Forelimb muscle (tissue), 1 donor: ENCODE results near the gene DAND5. TPM values are rescaled to one million over a fixed set of nuclear protein-coding genes. Genes with fewer than 3 reads are reported as not detected.

Experiments
- DNase-seq: peaks from one replicate; pipeline ENCODE4 v3.0.0-alpha.2; 2013; ENCODE audit warnings: low read depth
- polyA plus RNA-seq: library from polyadenylated mRNA; unstranded; fragments of 120-200 nt; gene quantifications from one replicate; pipeline ENCODE4 v1.2.1, GENCODE V29; 2013; ENCODE audit not compliant: insufficient read length

The DAND5 gene
- polyA plus RNA-seq, 1 donor, result 0.08 TPM

- no peak for DNase-seq
Observed at GRCh38 chr19:13008926-13009787, 39.8 kb downstream of the DAND5 start.

DNA sequence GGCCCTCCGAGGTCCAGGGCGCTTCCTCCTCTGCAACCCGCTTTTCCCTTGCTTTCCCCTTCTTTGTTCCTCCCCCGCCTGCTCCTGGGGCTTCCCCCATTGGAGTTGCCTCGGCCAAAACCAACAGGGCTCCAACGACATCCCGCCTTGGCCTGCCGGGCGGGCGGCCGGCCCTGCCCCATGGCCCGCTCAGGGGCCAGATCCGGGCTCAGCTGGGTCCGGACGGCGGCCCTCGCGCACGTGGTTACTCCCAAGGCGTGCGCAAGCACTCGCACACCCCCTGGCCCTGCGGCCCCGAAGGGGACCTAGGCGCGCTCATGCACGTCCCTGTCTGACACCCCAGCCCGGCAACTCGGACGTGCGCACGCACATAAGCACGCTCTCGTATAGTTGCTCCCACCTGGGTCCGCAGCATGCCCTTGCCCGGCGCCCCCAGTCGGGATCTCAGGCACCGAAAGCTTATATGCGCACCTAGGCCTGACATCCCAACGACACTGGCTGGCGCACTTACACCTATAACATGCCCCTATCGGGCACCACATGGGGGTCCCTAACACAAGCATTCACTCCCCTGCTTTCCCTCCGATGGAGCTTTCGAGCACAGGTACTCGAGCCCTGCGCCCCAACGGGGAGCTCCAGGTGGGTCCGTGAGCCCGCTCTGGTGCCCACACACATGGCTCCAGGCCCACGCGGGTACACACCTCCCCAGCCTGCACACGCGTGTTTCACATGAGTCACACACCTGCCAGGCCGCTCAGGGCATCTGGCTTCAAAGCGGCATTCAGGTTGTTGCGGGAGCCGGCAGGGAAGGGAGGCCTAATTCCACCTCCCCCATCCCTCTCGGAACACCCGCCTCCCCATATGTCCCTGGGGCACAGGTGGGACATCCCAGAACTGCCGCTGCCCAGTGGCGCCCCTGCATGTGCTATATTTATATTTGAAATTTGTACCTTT is 40.9 kb downstream of the DAND5 start:
- no peak for DNase-seq

- no peak for DNase-seq
Observed at GRCh38 chr19:13010992-13011652, 41.7 kb downstream of the DAND5 start.

GRCh38 chr19:13011653-13012389 is 42.4 kb downstream of the DAND5 start:
- no peak for DNase-seq

GRCh38 chr19:13012390-13012689 is 43.0 kb downstream of the DAND5 start:
- no peak for DNase-seq

DNA sequence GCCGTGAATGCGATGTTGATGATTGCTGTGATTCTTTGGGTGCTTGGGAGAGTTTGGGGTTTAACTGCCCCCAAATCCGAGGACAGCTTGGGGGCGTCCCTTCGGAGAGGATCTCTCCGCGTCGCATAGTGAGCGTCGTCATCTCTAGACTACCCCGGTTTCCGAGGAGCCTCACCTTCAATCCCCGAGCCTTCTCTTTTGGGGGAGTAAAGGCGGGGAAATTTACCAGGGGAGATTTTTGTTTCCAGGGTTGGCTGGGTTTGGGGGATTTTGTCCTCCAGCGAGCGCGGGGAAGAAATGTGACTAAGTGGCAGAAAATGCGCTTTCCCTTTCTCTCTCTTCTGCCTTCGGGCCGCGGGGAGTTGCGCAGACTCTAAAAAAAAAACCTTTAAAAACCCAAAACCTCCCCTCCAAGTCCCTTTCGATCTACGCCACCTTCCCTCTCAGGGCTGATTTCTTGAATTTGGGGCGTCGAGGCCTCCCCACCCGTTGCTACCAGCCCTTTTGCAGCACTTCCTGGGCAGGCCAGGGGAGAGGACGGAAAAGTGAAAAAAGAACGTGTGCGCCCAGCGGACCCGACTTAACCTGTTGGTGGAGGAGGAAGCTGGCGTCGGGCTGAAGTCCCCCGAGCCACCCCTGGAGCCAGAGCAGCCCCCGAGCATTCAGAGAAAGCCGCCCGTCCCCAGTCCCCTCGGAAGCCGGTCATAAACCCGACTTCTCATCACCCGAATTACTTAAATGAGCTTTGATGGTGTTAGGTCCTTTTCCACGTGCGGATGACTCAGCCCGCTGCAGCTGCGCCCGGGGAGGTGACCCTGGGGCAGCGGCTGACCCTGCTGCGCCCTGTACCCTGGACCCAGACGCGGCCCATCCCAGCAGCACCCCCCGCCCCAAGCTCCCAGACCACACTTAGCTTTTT is 43.6 kb downstream of the DAND5 start:
- DNase-seq, result no peak

DNA sequence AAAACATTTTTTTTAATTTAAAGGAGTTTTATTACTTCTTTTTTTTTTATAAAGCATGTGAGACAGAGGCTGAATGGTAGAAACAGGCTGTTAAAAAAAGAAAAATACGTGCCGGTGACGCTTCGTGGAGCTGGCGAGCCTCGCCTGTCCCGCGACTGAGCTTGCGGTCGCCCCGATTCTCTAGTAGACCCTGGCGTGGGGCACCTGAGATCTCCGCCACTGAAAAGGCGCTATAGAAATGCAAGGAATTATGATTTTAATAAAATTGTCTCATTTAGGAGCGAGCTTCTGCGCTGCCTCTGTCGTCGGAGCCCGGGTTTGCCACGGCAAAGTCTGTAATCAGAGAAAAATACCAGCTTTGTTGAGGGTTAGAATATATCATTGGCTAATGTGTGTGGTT is 44.3 kb downstream of the DAND5 start:
- no peak for DNase-seq

GRCh38 chr19:13014101-13014920 is 44.9 kb downstream of the DAND5 start:
- no peak for DNase-seq

DNA sequence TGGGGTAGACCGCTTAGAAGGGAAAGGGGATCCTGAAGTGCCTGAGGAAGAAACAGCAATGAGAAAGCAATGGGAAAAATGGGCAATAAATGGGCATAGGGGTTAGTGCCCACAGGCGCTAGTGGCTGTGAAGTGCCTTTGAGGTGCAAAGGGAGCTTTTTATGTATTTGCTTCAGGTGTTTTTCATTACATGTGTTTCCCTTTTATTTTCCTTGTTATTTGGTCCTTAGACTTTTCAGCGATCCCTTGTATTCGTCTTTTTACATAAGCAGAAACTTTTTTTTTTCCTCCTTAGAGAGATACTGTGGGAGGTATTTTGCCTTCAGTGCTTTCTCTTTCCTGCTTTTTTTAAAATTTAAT is 45.5 kb downstream of the DAND5 start:
- no peak for DNase-seq

GRCh38 chr19:13015361-13016223 is 46.2 kb downstream of the DAND5 start:
- DNase-seq, result no peak

DNA sequence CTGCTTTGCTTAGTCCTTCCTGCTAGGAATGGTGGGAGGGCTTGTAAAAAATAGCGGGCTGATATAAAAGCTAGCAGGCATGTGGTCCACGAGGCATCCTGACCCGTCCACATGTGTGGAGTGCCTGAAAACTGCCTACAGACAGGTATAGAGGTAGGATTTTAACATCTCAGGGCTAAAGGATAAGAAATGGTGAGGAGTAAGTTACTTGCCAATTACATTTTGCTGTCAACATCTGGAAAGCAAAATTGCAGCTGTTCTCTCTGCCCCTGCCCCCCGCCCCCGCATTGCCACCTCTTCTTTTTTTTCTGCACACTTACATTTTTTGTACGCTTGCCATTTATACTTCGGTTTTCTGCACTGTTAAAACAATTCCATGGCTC is 46.9 kb downstream of the DAND5 start:
- no peak for DNase-seq

- DNase-seq, result no peak
Observed at GRCh38 chr19:13016628-13017305, 47.4 kb downstream of the DAND5 start.

DNA sequence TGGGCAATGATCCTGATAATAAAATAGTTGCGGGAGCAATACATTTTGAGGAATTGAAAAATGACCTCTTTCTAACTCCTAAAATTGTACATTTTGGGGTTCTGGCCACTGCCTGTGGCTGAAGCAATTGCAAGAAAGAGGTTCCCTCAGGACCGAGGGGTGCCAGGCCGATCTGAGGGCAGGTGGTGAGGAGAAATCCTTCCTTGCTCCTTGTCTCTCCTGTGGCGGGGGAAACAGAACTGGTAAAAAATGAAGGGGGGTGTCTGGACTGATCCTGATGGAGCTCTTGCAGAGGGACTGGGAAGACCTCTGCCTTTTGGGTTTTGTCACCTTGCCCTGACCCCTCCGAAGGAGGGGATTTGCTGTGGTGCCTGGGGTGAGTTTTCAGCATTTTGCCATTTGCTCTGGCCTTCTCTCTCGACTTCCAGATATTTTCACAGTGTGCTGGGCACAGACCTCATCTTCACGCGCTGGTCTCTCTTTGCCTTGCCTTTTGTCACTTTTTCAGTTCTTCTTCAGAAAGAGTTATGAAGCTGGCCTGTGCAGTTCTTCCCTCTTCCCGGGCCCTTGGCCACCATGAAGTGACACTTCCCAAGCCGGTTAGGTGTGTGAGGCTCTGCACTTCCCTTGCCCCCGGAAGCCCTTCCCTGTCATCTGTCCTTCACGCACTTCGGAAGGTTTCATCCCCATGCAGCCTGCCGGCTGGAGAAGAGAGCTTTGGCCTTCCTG is 48.1 kb downstream of the DAND5 start:
- no peak for DNase-seq

- no peak for DNase-seq
Observed at GRCh38 chr19:13018035-13018914, 48.9 kb downstream of the DAND5 start.

GRCh38 chr19:13019332-13019731 is 50.0 kb downstream of the DAND5 start:
- no peak for DNase-seq

- no peak for DNase-seq
Observed at GRCh38 chr19:13020002-13020414, 50.6 kb downstream of the DAND5 start.
